Tibial nerve (tissue), 4 donors: ENCODE data around the gene NBEA. TPM values are rescaled to one million over a fixed set of nuclear protein-coding genes. Genes with fewer than 3 reads are reported as not detected.

Experiments used
- DNase-seq, 2 donors: peaks; one replicate each; pipeline ENCODE4 v3.0.0-alpha.2; 2019; ENCODE audit warnings: low spot score in 2 of 2
- H3K27ac ChIP-seq, 4 donors: fragments of 200-600 bp; sonication (generic) in 3 of 4; one replicate each; pipeline ENCODE4 v1.5.1; 2017 to 2019; ENCODE audit warnings: mild to moderate bottlenecking in 1 of 4
- H3K27me3 ChIP-seq, 2 donors: fragments of 200-600 bp; sonication (generic) in 1 of 2; one replicate each; pipeline versions ENCODE4 v1.5.1 to v1.6.0; 2017 to 2019
- H3K36me3 ChIP-seq, 3 donors: fragments of 200-600 bp; sonication (generic); one replicate each; pipeline ENCODE4 v1.5.1; 2018 to 2019
- H3K4me1 ChIP-seq, 4 donors: fragments of 200-600 bp; sonication (generic) in 3 of 4; one replicate each; pipeline ENCODE4 v1.5.1; 2017 to 2019
- H3K4me3 ChIP-seq, 4 donors: fragments of 200-600 bp; sonication (generic) in 3 of 4; one replicate each; pipeline ENCODE4 v1.5.1; 2017 to 2019; ENCODE audit warnings: mild to moderate bottlenecking in 1 of 4, moderate library complexity in 1 of 4
- H3K9me3 ChIP-seq, 4 donors: fragments of 200-600 bp; sonication (generic) in 3 of 4; one replicate each; pipeline ENCODE4 v1.5.1; 2017 to 2019
- CTCF ChIP-seq, 5 experiments: fragments of 200-600 bp in 3 of 5; fragments of 450-650 bp in 2 of 5; sonication (generic) in 3 of 5; IDR thresholded peaks; one replicate each; pipeline ENCODE4 v1.5.1; 2016 to 2019; ENCODE audit warnings: antibody characterized with exemption in 5 of 5, mild to moderate bottlenecking in 3 of 5, moderate library complexity in 2 of 5
- EP300 ChIP-seq, 2 donors: sonication (generic); formaldehyde crosslinking; IDR thresholded peaks; one replicate each; pipeline ENCODE4 v1.6.1; 2017; ENCODE audit warnings: antibody characterized with exemption in 2 of 2, mild to moderate bottlenecking in 1 of 2
- POLR2A ChIP-seq, 2 donors: fragments of 450-650 bp; IDR thresholded peaks; one replicate each; pipeline ENCODE4 v1.6.1; 2017; ENCODE audit warnings: antibody characterized with exemption in 2 of 2, mild to moderate bottlenecking in 2 of 2, moderate library complexity in 2 of 2
- WGBS, 2 donors: methylation state at CpG; one replicate each; pipeline ENCODE4 v1.1.5; 2018; 5-methylcytosine and 5-hydroxymethylcytosine counted together
- total RNA-seq, 4 donors: library from RNA; depleted of rRNA; stranded (reverse); fragments of >200 nt; gene quantifications; one replicate each; pipeline ENCODE4 v1.1.0, GENCODE V29; 2016

NBEA gene
- total RNA-seq, 4 donors from 2014 or later = 9.0 to 11.9 (median 10.5) TPM

- WGBS, 2 donors = 26% methylated on average over 3 of the region's 3 CpGs
- TF ChIP-seq CTCF (IDR thresholded peaks at IDR 0.05) (no peak), EP300 (IDR thresholded peaks at IDR 0.05) (no peak), POLR2A (IDR thresholded peaks at IDR 0.05) (no peak)
- peaks cover 0 to 23% (median 1%) of the 10 kb centered on the region in 4 donors for H3K4me1 ChIP-seq
- no peak overlapping the region for H3K4me3 ChIP-seq
- no peaks in the 10 kb centered on the region for H3K9me3 ChIP-seq
- no peaks in the 10 kb centered on the region for H3K27me3 ChIP-seq
- no peak for DNase-seq
- peak overlapping the region in 1 of 4 donors; percentile 6 for H3K27ac ChIP-seq
- H3K36me3 ChIP-seq = no peaks in the 10 kb centered on the region
Observed at GRCh38 chr13:35160896-35161295, 218.8 kb downstream of the NBEA start.

- Histone ChIP-seq H3K4me1 (peaks cover 0 to 19% (median 1%) of the 10 kb centered on the region in 4 donors), H3K27ac (peak overlapping the region in 2 of 4 donors; percentile 19 to 35), H3K9me3 (no peaks in the 10 kb centered on the region), H3K4me3 (no peak overlapping the region), H3K27me3 (no peaks in the 10 kb centered on the region), H3K36me3 (no peaks in the 10 kb centered on the region)
- DNase-seq = no peak
- TF ChIP-seq EP300 (IDR thresholded peaks at IDR 0.05) (no peak), CTCF (IDR thresholded peaks at IDR 0.05) (no peak), POLR2A (IDR thresholded peaks at IDR 0.05) (no peak)
- 55% methylated on average over 2 of the region's 2 CpGs for WGBS, 2 donors
Observed at GRCh38 chr13:35162420-35162819, 220.3 kb downstream of the NBEA start.

GRCh38 chr13:35163674-35164073 lies 221.6 kb downstream of the NBEA start:
- H3K4me3 ChIP-seq = no peak overlapping the region
- peaks cover 0 to 19% (median 1%) of the 10 kb centered on the region in 4 donors for H3K4me1 ChIP-seq
- DNase-seq = no peak
- H3K9me3 ChIP-seq = no peaks in the 10 kb centered on the region
- no peaks in the 10 kb centered on the region for H3K36me3 ChIP-seq
- H3K27ac ChIP-seq = no peak overlapping the region
- no peaks in the 10 kb centered on the region for H3K27me3 ChIP-seq
- no peak for TF ChIP-seq EP300 (IDR thresholded peaks at IDR 0.05)
- TF ChIP-seq POLR2A (IDR thresholded peaks at IDR 0.05) = no peak
- WGBS, 2 donors = 97 to 100% methylated on average over 1 of the region's 1 CpG

GRCh38 chr13:35164324-35164932 lies 222.4 kb downstream of the NBEA start:
- Histone ChIP-seq H3K4me3 (no peak overlapping the region), H3K36me3 (no peaks in the 10 kb centered on the region), H3K4me1 (peaks cover 0 to 19% (median 1%) of the 10 kb centered on the region in 4 donors), H3K27me3 (no peaks in the 10 kb centered on the region), H3K9me3 (no peaks in the 10 kb centered on the region), H3K27ac (no peak overlapping the region)
- no peak for DNase-seq
- TF ChIP-seq EP300 (IDR thresholded peaks at IDR 0.05) = no peak
- TF ChIP-seq CTCF (IDR thresholded peaks at IDR 0.05) = peak; percentile 59 to 73 (median 63)

- Histone ChIP-seq H3K27ac (no peak overlapping the region), H3K9me3 (no peaks in the 10 kb centered on the region), H3K4me1 (peaks cover 0 to 17% (median 1%) of the 10 kb centered on the region in 4 donors), H3K4me3 (no peak overlapping the region), H3K27me3 (no peaks in the 10 kb centered on the region), H3K36me3 (no peaks in the 10 kb centered on the region)
- no peak for DNase-seq
- no peak for TF ChIP-seq EP300 (IDR thresholded peaks at IDR 0.05)
Observed at GRCh38 chr13:35165205-35165604, 223.1 kb downstream of the NBEA start.

GRCh38 chr13:35179494-35179893 lies 237.4 kb downstream of the NBEA start:
- Histone ChIP-seq H3K9me3 (no peaks in the 10 kb centered on the region), H3K4me3 (no peak overlapping the region), H3K27me3 (no peaks in the 10 kb centered on the region), H3K27ac (peak overlapping the region in 2 of 4 donors; percentile 20 to 34), H3K4me1 (no peaks in the 10 kb centered on the region), H3K36me3 (no peaks in the 10 kb centered on the region)
- TF ChIP-seq CTCF (IDR thresholded peaks at IDR 0.05) (no peak), POLR2A (IDR thresholded peaks at IDR 0.05) (no peak), EP300 (IDR thresholded peaks at IDR 0.05) (peak in 1 of 2 donors; percentile 13)
- WGBS, 2 donors = 42 to 49% methylated on average over 2 of the region's 2 CpGs
- DNase-seq = no peak
